ENCODE data around the gene CALHM4.

Gene CALHM4

DNA sequence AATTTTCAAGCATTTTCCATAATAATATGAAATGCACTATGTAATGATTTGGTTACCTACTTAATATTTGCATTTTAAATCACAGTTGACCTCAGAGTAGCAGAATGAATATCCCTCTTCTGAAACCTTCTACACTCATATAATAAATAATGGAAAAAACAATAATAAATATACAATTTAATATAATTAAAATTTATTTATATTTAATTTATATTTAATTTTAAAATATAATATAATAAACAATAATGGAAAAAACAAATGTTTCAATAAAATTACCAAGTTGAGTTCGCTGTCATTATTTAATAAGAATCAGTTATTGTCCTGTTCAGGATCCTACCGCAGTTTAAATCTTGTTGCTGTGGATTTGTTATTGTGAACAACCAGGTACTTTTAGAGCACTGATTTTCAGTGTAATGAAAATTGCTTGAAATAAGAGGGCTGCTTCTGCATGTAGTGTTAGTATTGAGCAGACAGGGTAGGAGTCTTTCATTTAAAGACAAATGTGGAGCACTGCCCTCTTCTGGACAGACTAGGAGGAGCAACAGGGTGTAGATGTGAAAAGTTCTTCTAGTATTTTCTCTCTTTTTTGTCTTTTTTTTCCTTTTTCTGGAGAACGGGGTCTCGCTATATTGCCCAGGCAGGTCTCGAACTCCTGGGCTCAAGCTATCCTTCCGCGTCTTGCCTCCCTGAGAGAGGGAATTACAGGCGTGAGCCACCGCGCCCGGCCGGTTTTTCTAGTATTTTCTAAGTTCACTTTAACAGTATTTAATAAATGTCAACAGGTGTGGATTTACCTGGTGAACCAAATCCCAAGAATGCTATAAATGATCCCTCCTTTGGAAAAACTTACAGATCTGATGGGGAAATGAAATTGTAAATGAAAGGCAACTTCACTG lies 21.6 kb upstream of the CALHM4 start:
- peak; percentile 82 for DNase-seq
- Histone ChIP-seq H3K27me3 (replicated peaks) (no peaks in the 10 kb centered on the region), H3K4me3 (ENCODE audit: low read depth, low read length) (no peak overlapping the region), H3K36me3 (replicated peaks) (no peaks in the 10 kb centered on the region), H3K27ac (no peak overlapping the region)
- TF ChIP-seq, protein P1, sequence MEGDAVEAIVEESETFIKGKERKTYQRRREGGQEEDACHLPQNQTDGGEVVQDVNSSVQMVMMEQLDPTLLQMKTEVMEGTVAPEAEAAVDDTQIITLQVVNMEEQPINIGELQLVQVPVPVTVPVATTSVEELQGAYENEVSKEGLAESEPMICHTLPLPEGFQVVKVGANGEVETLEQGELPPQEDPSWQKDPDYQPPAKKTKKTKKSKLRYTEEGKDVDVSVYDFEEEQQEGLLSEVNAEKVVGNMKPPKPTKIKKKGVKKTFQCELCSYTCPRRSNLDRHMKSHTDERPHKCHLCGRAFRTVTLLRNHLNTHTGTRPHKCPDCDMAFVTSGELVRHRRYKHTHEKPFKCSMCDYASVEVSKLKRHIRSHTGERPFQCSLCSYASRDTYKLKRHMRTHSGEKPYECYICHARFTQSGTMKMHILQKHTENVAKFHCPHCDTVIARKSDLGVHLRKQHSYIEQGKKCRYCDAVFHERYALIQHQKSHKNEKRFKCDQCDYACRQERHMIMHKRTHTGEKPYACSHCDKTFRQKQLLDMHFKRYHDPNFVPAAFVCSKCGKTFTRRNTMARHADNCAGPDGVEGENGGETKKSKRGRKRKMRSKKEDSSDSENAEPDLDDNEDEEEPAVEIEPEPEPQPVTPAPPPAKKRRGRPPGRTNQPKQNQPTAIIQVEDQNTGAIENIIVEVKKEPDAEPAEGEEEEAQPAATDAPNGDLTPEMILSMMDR (IDR thresholded peaks at IDR 0.05; ENCODE audit: low read depth, low read length, missing control alignments): peak; percentile 80
- in situ Hi-C loops (cut with HindIII; ENCODE audit: low pct_ligation_motif_present, low sequenced_read_pairs): no loop called here

DNA sequence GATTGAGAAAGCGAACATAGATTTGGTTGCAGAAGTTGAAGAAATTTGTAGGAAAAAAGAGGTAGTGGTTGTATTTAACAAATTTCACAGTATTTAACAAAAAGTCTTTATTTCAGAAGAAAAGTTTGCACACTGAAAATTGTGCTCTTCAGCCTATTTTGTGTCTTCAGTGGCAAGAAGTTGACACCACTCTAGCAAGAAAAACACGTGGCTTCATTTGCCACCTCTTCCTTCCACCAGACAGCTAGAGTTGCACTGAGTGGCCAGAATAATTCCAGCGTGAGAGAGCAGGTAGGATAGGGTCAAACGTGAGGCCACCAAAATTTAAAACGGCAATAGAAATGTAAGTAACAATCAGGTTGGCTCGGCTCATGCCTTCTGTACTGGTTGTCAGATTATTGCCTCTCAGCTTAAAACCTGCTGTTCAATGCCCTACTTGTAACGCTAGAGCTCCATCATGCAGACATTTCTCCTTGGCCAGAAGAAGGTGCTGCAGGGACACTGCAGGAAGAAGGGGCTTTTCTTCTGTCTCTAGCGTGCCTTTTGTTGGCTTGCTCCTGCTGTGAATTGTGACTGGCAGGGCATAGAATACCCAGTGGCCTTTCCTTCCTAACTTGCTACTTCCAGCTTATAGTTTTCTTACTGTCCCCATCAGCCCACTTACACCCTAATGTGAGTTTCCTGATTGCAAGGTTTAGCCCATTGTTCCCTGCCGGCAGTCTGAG lies 20.2 kb upstream of the CALHM4 start:
- TF ChIP-seq, protein P1 (IDR thresholded peaks at IDR 0.05; ENCODE audit: low read depth, low read length, missing control alignments): peak; percentile 42
- no peak for DNase-seq
- in situ Hi-C loops (cut with HindIII; ENCODE audit: low pct_ligation_motif_present, low sequenced_read_pairs): no loop called here

DNA sequence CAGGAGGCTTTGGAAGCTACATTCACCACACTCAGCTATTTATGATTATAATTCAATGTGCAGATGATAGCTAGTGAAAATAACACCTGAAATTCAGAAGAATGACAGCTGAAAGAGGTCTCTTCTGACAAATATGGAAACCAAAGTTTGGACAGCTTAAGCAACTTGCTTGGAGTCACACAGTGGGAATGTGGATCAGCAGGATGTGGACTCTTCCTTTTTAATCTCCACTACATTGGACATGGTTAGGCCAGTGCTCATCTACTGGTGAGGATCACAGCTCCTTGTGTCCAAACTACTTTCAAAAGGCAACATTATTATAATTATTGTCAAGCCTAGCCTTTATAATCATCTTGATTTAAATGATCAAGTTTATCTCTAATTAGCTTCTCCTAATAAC lies 18.4 kb upstream of the CALHM4 start:
- Histone ChIP-seq H3K36me3 (replicated peaks) (no peaks in the 10 kb centered on the region), H3K27ac (no peak overlapping the region), H3K4me3 (ENCODE audit: low read depth, low read length) (no peak overlapping the region), H3K27me3 (replicated peaks) (no peaks in the 10 kb centered on the region)
- no peak for DNase-seq
- TF ChIP-seq, protein P1 (IDR thresholded peaks at IDR 0.05; ENCODE audit: low read depth, low read length, missing control alignments): no peak
- in situ Hi-C loops (cut with HindIII; ENCODE audit: low pct_ligation_motif_present, low sequenced_read_pairs): no loop called here

More for the DNA sequence above, 20.2 kb upstream of the CALHM4 start:
- Histone ChIP-seq H3K4me3 (ENCODE audit: low read depth, low read length) (no peak overlapping the region), H3K27me3 (replicated peaks) (no peaks in the 10 kb centered on the region), H3K36me3 (replicated peaks) (no peaks in the 10 kb centered on the region), H3K27ac (no peak overlapping the region)

DNA sequence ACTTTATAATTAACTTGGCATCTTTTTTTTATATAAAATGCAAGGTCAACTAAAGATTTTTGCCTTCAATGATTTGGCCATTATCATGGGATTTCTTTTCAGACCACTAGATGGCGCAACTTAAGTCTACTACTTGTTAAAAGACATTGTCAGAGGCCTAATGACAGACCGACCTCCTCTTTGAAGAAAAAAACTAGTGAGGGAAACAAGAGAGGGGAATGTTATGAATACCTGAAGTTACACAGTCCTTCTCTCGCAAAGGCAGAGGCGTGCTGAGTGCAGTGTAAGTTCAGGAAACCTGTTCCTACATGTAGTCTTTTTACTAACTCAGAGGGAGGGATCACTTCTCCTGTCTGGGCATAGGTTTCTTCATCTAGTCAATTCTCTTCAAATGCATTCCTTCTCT lies 17.3 kb upstream of the CALHM4 start:
- TF ChIP-seq, protein P1 (IDR thresholded peaks at IDR 0.05; ENCODE audit: low read depth, low read length, missing control alignments): peak; percentile 57
- Histone ChIP-seq H3K27ac (no peak overlapping the region), H3K27me3 (replicated peaks) (no peaks in the 10 kb centered on the region), H3K4me3 (ENCODE audit: low read depth, low read length) (no peak overlapping the region), H3K36me3 (replicated peaks) (no peaks in the 10 kb centered on the region)
- DNase-seq: peak; percentile 60
- in situ Hi-C loops (cut with HindIII; ENCODE audit: low pct_ligation_motif_present, low sequenced_read_pairs): no loop called here

DNA sequence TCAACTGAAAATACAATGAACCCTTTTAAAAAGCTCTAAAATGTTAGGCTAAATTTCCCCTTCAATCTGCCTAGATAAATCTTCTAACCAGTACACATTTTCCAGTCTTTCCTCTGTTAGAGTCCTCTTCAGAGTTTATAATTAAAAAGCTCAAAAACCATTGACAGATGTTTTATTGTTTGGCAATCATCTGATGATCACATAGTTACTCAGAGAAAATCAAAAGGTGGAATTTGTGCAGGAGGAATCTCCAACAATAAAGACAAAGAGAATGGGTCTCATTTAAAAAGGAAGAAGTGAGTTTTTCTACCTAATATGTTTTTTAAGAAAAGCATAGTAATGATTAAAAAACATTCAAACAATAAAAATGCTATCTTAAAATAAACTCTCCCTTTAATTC lies 11.1 kb upstream of the CALHM4 start:
- no peaks in the 10 kb centered on the region for H3K36me3 ChIP-seq (replicated peaks)
- DNase-seq: no peak
- H3K4me3 ChIP-seq (ENCODE audit: low read depth, low read length): no peak overlapping the region
- no peak overlapping the region for H3K27ac ChIP-seq
- TF ChIP-seq, protein P1 (IDR thresholded peaks at IDR 0.05; ENCODE audit: low read depth, low read length, missing control alignments): no peak
- in situ Hi-C loops (cut with HindIII; ENCODE audit: low pct_ligation_motif_present, low sequenced_read_pairs): no loop called here
- no peaks in the 10 kb centered on the region for H3K27me3 ChIP-seq (replicated peaks)

Data from brain microvascular endothelial cell (primary cell).